ENCODE results near the gene CLOCK. TPM values are rescaled to one million over a fixed set of nuclear protein-coding genes. Genes with fewer than 3 reads are reported as not detected.
A peak's percentile ranks its signal among the peaks of the same experiment; 100 is the strongest.

CLOCK gene
- total and polyA plus RNA-seq, 9 of the 15 experiments (the other 6 are each of a cell fraction or from before 2014, with no cell fraction given) = 3.7 to 14.4 (median 9.4) TPM

DNA sequence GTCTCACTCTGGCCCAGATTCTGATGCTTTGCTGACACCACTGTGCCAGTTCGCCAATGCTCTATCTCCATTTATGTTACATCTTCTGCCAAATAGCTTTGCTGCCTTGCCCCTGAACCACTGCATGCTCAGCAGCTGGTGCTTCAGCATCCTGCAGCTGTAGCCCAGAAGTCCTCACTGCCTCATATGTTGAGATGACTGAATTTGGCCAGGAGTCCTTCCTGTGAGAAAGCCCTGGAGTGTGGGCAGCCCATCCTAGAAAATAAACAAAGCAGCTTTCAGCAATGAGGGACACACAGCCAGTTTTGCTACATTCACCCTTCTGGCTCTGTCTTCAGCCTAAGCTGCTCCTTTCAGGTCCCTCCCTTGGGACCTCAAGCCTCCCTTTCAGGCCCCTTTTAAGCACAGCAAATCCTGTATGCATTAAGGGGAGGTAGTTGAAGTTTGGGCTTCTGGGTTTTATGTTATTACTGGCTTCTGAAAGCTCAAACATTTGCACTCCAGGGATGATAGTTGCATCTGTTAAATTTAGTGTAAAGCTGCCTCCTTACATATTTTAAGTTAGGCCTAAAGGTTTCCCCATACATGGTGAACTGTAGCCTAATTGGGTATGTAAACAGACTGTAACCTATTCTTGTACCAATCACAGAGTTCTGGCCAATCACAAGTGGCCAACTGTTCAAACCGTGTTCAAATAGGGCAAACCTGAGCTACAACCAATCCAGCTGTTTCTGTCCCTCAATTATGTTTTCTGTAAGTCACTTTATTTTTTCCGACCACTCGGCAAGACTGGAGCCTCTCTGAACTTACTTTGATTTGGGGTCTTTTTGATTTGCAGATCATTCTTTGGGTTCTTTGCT is 153.0 kb downstream of the CLOCK start:
- Histone ChIP-seq H3K9me1 (ENCODE audit: control insufficient read depth, insufficient read depth, low read length) (peaks cover 3% of the 10 kb centered on the region), H3K9me3 (replicated peaks; ENCODE audit: control insufficient read depth, insufficient read depth, low read depth, low read length) (no peaks in the 10 kb centered on the region), H3K27me3 (ENCODE audit: control insufficient read depth in 2 of 2, insufficient read depth in 2 of 2, low read length in 2 of 2) (no peaks in the 10 kb centered on the region), H3K4me2 (ENCODE audit: insufficient read depth, low read length) (no peak overlapping the region), H3K9ac (ENCODE audit: insufficient read depth in 1 of 2, low read depth in 2 of 2, low read length in 2 of 2) (peak overlapping the region; percentile 3 to 24; a peak in 2 of 4 replicates), H2AFZ (ENCODE audit: low read depth, low read length) (peak overlapping the region; percentile 67), H3K27ac (ENCODE audit: extremely low read depth, low read depth, low read length) (peak overlapping the region; percentile 52; the same call in 2 of the 3 replicates), H3K4me1 (replicated peaks in 1 of 2; ENCODE audit: control insufficient read depth in 2 of 2, insufficient read depth in 2 of 2, low read length in 2 of 2) (peaks cover 16 to 31% of the 10 kb centered on the region in 2 experiments; a peak in 4 of 5 replicates), H3K4me3 (no peak overlapping the region), H3K36me3 (ENCODE audit: control insufficient read depth, insufficient read depth, low read length) (peaks cover 18% of the 10 kb centered on the region), H3K79me2 (ENCODE audit: control insufficient read depth, insufficient read depth, low read length) (peaks cover 39% of the 10 kb centered on the region), H4K20me1 (replicated peaks; ENCODE audit: control insufficient read depth, insufficient read depth, low read length) (peaks cover 20% of the 10 kb centered on the region)
- TF ChIP-seq, protein P1, sequence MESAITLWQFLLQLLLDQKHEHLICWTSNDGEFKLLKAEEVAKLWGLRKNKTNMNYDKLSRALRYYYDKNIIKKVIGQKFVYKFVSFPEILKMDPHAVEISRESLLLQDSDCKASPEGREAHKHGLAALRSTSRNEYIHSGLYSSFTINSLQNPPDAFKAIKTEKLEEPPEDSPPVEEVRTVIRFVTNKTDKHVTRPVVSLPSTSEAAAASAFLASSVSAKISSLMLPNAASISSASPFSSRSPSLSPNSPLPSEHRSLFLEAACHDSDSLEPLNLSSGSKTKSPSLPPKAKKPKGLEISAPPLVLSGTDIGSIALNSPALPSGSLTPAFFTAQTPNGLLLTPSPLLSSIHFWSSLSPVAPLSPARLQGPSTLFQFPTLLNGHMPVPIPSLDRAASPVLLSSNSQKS (CRISPR knock-in tag; IDR thresholded peaks at IDR 0.05) = no peak
- TF ChIP-seq, protein P2, sequence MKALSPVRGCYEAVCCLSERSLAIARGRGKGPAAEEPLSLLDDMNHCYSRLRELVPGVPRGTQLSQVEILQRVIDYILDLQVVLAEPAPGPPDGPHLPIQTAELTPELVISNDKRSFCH (CRISPR knock-in tag; IDR thresholded peaks at IDR 0.05) = no peak
- TF ChIP-seq, protein P2 (tag; IDR thresholded peaks at IDR 0.05) = no peak
- TF ChIP-seq NR2F6 (CRISPR knock-in tag; IDR thresholded peaks at IDR 0.05) = no peak
- no peak for TF ChIP-seq SAFB (IDR thresholded peaks at IDR 0.05; ENCODE audit: borderline replicate concordance, low read depth, low read length)
- no peak for TF ChIP-seq YY1 (IDR thresholded peaks at IDR 0.05; ENCODE audit: borderline replicate concordance in 1 of 3, control insufficient read depth in 1 of 3, extremely low read depth in 1 of 3, insufficient read depth in 3 of 3, insufficient read length in 1 of 3, insufficient replicate concordance in 2 of 3, low read depth in 1 of 3, low read length in 2 of 3)
- no peak for TF ChIP-seq SAFB2 (IDR thresholded peaks at IDR 0.05; ENCODE audit: borderline replicate concordance, low read depth, low read length, severe bottlenecking)
- TF ChIP-seq ZNF696 (CRISPR knock-in tag; conservative IDR thresholded peaks at IDR 0.05) = no peak
- TF ChIP-seq ZNF311 (CRISPR knock-in tag; IDR thresholded peaks at IDR 0.05) = no peak
- TF ChIP-seq SP1 (CRISPR knock-in tag; IDR thresholded peaks at IDR 0.05) = no peak
- TF ChIP-seq FOS (IDR thresholded peaks at IDR 0.05; ENCODE audit: extremely low read depth, insufficient read length) = no peak
- TF ChIP-seq, protein P3, sequence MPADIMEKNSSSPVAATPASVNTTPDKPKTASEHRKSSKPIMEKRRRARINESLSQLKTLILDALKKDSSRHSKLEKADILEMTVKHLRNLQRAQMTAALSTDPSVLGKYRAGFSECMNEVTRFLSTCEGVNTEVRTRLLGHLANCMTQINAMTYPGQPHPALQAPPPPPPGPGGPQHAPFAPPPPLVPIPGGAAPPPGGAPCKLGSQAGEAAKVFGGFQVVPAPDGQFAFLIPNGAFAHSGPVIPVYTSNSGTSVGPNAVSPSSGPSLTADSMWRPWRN (IDR thresholded peaks at IDR 0.05; ENCODE audit: low read depth) = no peak
- TF ChIP-seq SETDB1 (IDR thresholded peaks at IDR 0.05; ENCODE audit: low read length) = no peak
- no peak for TF ChIP-seq RFX7 (CRISPR knock-in tag; IDR thresholded peaks at IDR 0.05)
- no peak for TF ChIP-seq HMG20B (CRISPR knock-in tag; IDR thresholded peaks at IDR 0.05)
- no peak for TF ChIP-seq KDM4B (IDR thresholded peaks at IDR 0.05; ENCODE audit: borderline replicate concordance in 2 of 2, low read depth in 1 of 2)
- no peak for TF ChIP-seq HDAC3 (IDR thresholded peaks at IDR 0.05; ENCODE audit: borderline replicate concordance, partially characterized antibody)
- no peak for TF ChIP-seq XRCC4 (IDR thresholded peaks at IDR 0.05; ENCODE audit: extremely low read depth, insufficient read depth, insufficient read length)
- intact Hi-C loops (cut with micrococcal nuclease) (no loop called here), in situ Hi-C loops (cut with MboI) (no loop called here)
- DNase-seq (ENCODE audit: extremely low read depth in 1 of 4, low spot score in 3 of 4) (no peak), ATAC-seq (no peak), FAIRE-seq (no peak)
- POLR2A ChIA-PET = interaction anchor here (0.8 to 3.4 kb wide), 3 partner anchors 7 to 52 kb away, joined by 3 to 23 read pairs (median 4); no protein-coding TSS in a partner anchor
- BruUV-seq (replicated peaks) = no TSS peak
- 61% methylated on average over 4 of the region's 4 CpGs for WGBS (ENCODE audit: insufficient coverage, low coverage, missing lambda C conversion rate)
- CTCF ChIA-PET (ENCODE audit: low intra/inter-chr PET ratio) = no interaction called here

Measured in K562 (cell line).